K562 (cell line): Measurements from ENCODE around the gene SNX18. TPM values are rescaled to one million over a fixed set of nuclear protein-coding genes. Genes with fewer than 3 reads are reported as not detected.
A peak's percentile ranks its signal among the peaks of the same experiment; 100 is the strongest.

ENCODE experiments used
- ATAC-seq: fragments of 200-7000 bp; cut with Tn5 transposase; 3 replicates; pipeline ENCODE4 v1.9.1; 2020; ENCODE audit warnings: moderate library complexity
- Bru-seq: library from RNA; stranded (reverse); fragments of 400-500 nt; gene quantifications from one replicate; lab custom pipeline; 2021; lab: Mats Ljungman, UMichigan
- BruChase-seq, 2 experiments: library from RNA; stranded (reverse); fragments of 400-500 nt; gene quantifications; one replicate each; lab custom pipeline; 2021; lab: Mats Ljungman, UMichigan
- BruUV-seq: library from RNA; stranded (reverse); fragments of 400-500 nt; replicated peaks from 2 replicates; lab custom pipeline; 2021; lab: Mats Ljungman, UMichigan
- CTCF ChIA-PET: fragments of 300-600 bp; formaldehyde crosslinking; extraction: SDS; loops from one replicate; lab custom pipeline; 2021; ENCODE audit warnings: low intra/inter-chr PET ratio; lab: Yijun Ruan, JAX
- POLR2A ChIA-PET: fragments of 300-600, 350-650 bp; sonication (Branson Sonifier 250); formaldehyde crosslinking; extraction: SDS; loops from one replicate; lab custom pipeline; 2021; ENCODE audit warnings: antibody characterized with exemption, inconsistent platforms; lab: Yijun Ruan, JAX
- DNase-seq, 4 experiments: peaks; one replicate each; pipeline versions ENCODE4 v3.0.0 to v3.0.0-alpha.2; 2011 to 2018; ENCODE audit warnings: low spot score in 3 of 4, mixed read lengths in 3 of 4; ENCODE audit errors: extremely low read depth in 1 of 4
- FAIRE-seq: peaks from 2 replicates; lab custom pipeline; 2011; peaks lifted over from hg19 to GRCh38; lab: Jason Lieb, UNC
- H2AFZ ChIP-seq: 2 replicates; pipeline ENCODE4 v1.6.0; 2011; ENCODE audit warnings: low read depth, low read length, control low read depth, inconsistent platforms
- H3K27ac ChIP-seq: fragments of 200-600 bp; 3 replicates; pipeline ENCODE4 v1.8.0; 2011; ENCODE audit warnings: low read depth, mild to moderate bottlenecking, control low read depth, inconsistent platforms, low read length, moderate library complexity, mixed read lengths; ENCODE audit errors: extremely low read depth
- H3K27me3 ChIP-seq, 2 experiments: fragments of 300-600 bp in 1 of 2; 2 replicates in 1 of 2; 3 replicates in 1 of 2; pipeline versions ENCODE4 v1.6.0 to v1.8.0; 2011; ENCODE audit warnings: inconsistent platforms in 2 of 2, low read length in 2 of 2, mild to moderate bottlenecking in 1 of 2, mixed read lengths in 1 of 2, moderate library complexity in 1 of 2; ENCODE audit not compliant: control insufficient read depth in 2 of 2, insufficient read depth in 2 of 2
- H3K36me3 ChIP-seq: fragments of 300-600 bp; 3 replicates; pipeline ENCODE4 v1.8.0; 2011; ENCODE audit warnings: mild to moderate bottlenecking, low read length, inconsistent platforms; ENCODE audit not compliant: control insufficient read depth, insufficient read depth
- H3K4me1 ChIP-seq, 2 experiments: fragments of 200-600 bp in 1 of 2; replicated peaks in 1 of 2; 2 replicates in 1 of 2; 3 replicates in 1 of 2; pipeline versions ENCODE4 v1.5.1 to v1.8.0; 2011; ENCODE audit warnings: inconsistent platforms in 2 of 2, low read length in 2 of 2, mild to moderate bottlenecking in 1 of 2, mixed read lengths in 1 of 2, moderate library complexity in 1 of 2; ENCODE audit not compliant: control insufficient read depth in 2 of 2, insufficient read depth in 2 of 2
- H3K4me2 ChIP-seq: 2 replicates; pipeline ENCODE4 v1.6.1; 2011; ENCODE audit warnings: low read length, control low read depth, inconsistent platforms, mixed read lengths; ENCODE audit not compliant: insufficient read depth
- H3K4me3 ChIP-seq: fragments of 200-600 bp; sonication (generic), shearing (Covaris generic); 2 replicates; pipeline ENCODE4 v1.5.1; 2016; ENCODE audit warnings: control low read depth, inconsistent platforms
- H3K79me2 ChIP-seq: fragments of 200-600 bp; 3 replicates; pipeline ENCODE4 v1.8.0; 2011; ENCODE audit warnings: low read length, inconsistent platforms; ENCODE audit not compliant: control insufficient read depth, insufficient read depth
- H3K9ac ChIP-seq, 2 experiments: 2 replicates each; pipeline versions ENCODE4 v1.6.0 to v1.6.1; 2011; ENCODE audit warnings: low read depth in 2 of 2, low read length in 2 of 2, control low read depth in 1 of 2, inconsistent platforms in 1 of 2, mild to moderate bottlenecking in 1 of 2, mixed read lengths in 1 of 2; ENCODE audit not compliant: insufficient read depth in 1 of 2
- H3K9me1 ChIP-seq: one replicate; pipeline ENCODE4 v1.6.0; 2011; ENCODE audit warnings: inconsistent platforms, mild to moderate bottlenecking, low read length, moderate library complexity; ENCODE audit not compliant: control insufficient read depth, insufficient read depth
- H3K9me3 ChIP-seq: replicated peaks from 2 replicates; pipeline ENCODE4 v1.5.1; 2011; ENCODE audit warnings: low read depth, low read length, inconsistent platforms; ENCODE audit not compliant: control insufficient read depth, insufficient read depth
- H4K20me1 ChIP-seq: replicated peaks from 2 replicates; pipeline ENCODE4 v1.6.1; 2011; ENCODE audit warnings: low read length, inconsistent platforms, mixed read lengths; ENCODE audit not compliant: control insufficient read depth, insufficient read depth
- CCNT2 ChIP-seq: IDR thresholded peaks from 2 replicates; pipeline ENCODE4 v1.6.1; 2011; ENCODE audit warnings: borderline replicate concordance, low read depth, mild to moderate bottlenecking, moderate library complexity, mixed read lengths, low read length; ENCODE audit not compliant: insufficient read length; ENCODE audit errors: extremely low read depth
- DEAF1 ChIP-seq: fragments of 450-650 bp; formaldehyde crosslinking; IDR thresholded peaks from 2 replicates; pipeline ENCODE4 v1.4.0; 2020; ENCODE audit warnings: mild to moderate bottlenecking, moderate library complexity
- GTF2E2 ChIP-seq: fragments of 200-800 bp; sonication (Bioruptor generic); IDR thresholded peaks from 2 replicates; pipeline ENCODE4 v1.6.1; 2016; ENCODE audit warnings: missing genetic modification characterization, missing compliant biosample characterization
- KDM5B ChIP-seq: fragments of 200-600 bp; sonication (generic); IDR thresholded peaks from 2 replicates; pipeline ENCODE4 v1.6.1; 2012; ENCODE audit warnings: low read depth, mild to moderate bottlenecking, moderate library complexity, low read length, control low read depth, inconsistent platforms; ENCODE audit not compliant: insufficient replicate concordance
- KLF16 ChIP-seq: IDR thresholded peaks from 2 replicates; pipeline ENCODE4 v1.6.1; 2016; ENCODE audit warnings: antibody characterized with exemption
- RNF2 ChIP-seq: sonication (generic); IDR thresholded peaks from 2 replicates; pipeline ENCODE4 v1.6.1; 2016
- TAF1 ChIP-seq: IDR thresholded peaks from 2 replicates; pipeline ENCODE4 v1.6.1; 2011; ENCODE audit warnings: mild to moderate bottlenecking, low read length, moderate library complexity; ENCODE audit not compliant: insufficient read depth, control insufficient read depth, severe bottlenecking; ENCODE audit errors: extremely low read depth
- TEAD1 ChIP-seq, 2 experiments: fragments of 450-650 bp in 1 of 2; sonication (generic) in 1 of 2; formaldehyde crosslinking; IDR thresholded peaks; 2 replicates each; pipeline versions ENCODE4 v1.4.0 to v1.8.0; 2020 to 2022; ENCODE audit warnings: mild to moderate bottlenecking in 2 of 2, missing genetic modification reagents in 1 of 2
- ZBTB17 ChIP-seq: fragments of 450-650 bp; formaldehyde crosslinking; IDR thresholded peaks from 2 replicates; pipeline ENCODE4 v1.4.0; 2020; ENCODE audit warnings: mild to moderate bottlenecking
- ZNF639 ChIP-seq, 2 experiments: fragments of 200-800 bp in 1 of 2; sonication (Bioruptor generic) in 1 of 2; sonication (generic) in 1 of 2; formaldehyde crosslinking in 1 of 2; IDR thresholded peaks in 1 of 2; conservative IDR thresholded peaks in 1 of 2; 2 replicates each; pipeline versions ENCODE4 v1.5.0 to v1.6.1; 2016 to 2020; ENCODE audit warnings: missing compliant biosample characterization in 1 of 2, missing genetic modification characterization in 1 of 2, missing genetic modification reagents in 1 of 2
- WGBS: fragments of 100-300 bp; shearing (Covaris generic); methylation state at CpG from one replicate; pipeline ENCODE4 v1.1.6; 2016; ENCODE audit warnings: low coverage, mixed read lengths; ENCODE audit not compliant: insufficient coverage; ENCODE audit errors: missing lambda C conversion rate; 5-methylcytosine and 5-hydroxymethylcytosine counted together
- in situ Hi-C: fragments of 300-500 bp; cut with MboI; formaldehyde crosslinking; loops from 4 replicates; pipeline ENCODE4 v1.15.0; 2018; ENCODE audit warnings: inconsistent platforms, mixed read lengths
- intact Hi-C: fragments of 100-400 bp; cut with micrococcal nuclease; formaldehyde crosslinking; loops from 2 replicates; pipeline ENCODE4 v1.14.2; 2022
- long read RNA-seq, 3 experiments: library from polyadenylated mRNA in 2 of 3; library from RNA in 1 of 3; unstranded in 2 of 3; stranded (forward) in 1 of 3; transcript quantifications; one replicate each; pipeline ENCODE4 v2.0.0, GENCODE V29; 2019 to 2022
- polyA minus RNA-seq, 3 experiments: library from RNA; depleted of rRNA, polyadenylated mRNA; stranded (reverse); fragments of >200 nt; gene quantifications; 2 replicates each; pipeline ENCODE4 v1.2.3, GENCODE V29; 2011
- polyA plus RNA-seq, 8 experiments: library from polyadenylated mRNA; depleted of rRNA in 4 of 8; stranded (reverse) in 5 of 8; unstranded in 3 of 8; fragments of >200 nt; fragmentation: Nextera tagmentation in 2 of 8; fragmentation: Illumina TruSeq in 1 of 8; extraction: Ambion mirVana in 2 of 8; extraction: Trizol in 1 of 8; gene quantifications; 2 replicates each; pipeline versions ENCODE4 v1.2.1 to v1.2.3, GENCODE V29; 2011 to 2014; ENCODE audit warnings: inconsistent platforms in 1 of 8, missing spikeins in 1 of 8
- total RNA-seq, 7 experiments: library from RNA; depleted of rRNA in 6 of 7; stranded (reverse); fragments of >200 nt in 6 of 7; fragmentation: Illumina TruSeq in 2 of 7; extraction: Trizol in 2 of 7; gene quantifications; 2 replicates each; pipeline versions ENCODE4 v1.2.1 to v1.2.3, GENCODE V29; 2011 to 2021; ENCODE audit warnings: low replicate concordance in 1 of 7

The SNX18 gene
- total RNA-seq (2011; cell fraction: chromatin; rRNA removed; ENCODE audit: low replicate concordance) = 10.2 and 10.4 TPM in 2 replicates
- total RNA-seq (2011; cell fraction: nucleolus; rRNA removed) = 7.7 and 9.9 TPM in 2 replicates
- 8.5 and 10.4 TPM in 2 replicates for total RNA-seq (2011; cell fraction: nucleoplasm; rRNA removed)
- total RNA-seq (2014; rRNA removed) = 7.0 and 8.0 TPM in 2 replicates
- 8.4 and 9.2 TPM in 2 replicates for total RNA-seq (2014; rRNA removed; fragmentation: Illumina TruSeq; extraction: Trizol)
- total RNA-seq (2015; rRNA removed; fragmentation: Illumina TruSeq; extraction: Trizol) = 8.0 and 8.8 TPM in 2 replicates
- 7.8 and 8.2 TPM in 2 replicates for total RNA-seq (2021)
- 5.0 and 5.1 TPM in 2 replicates for polyA plus RNA-seq (2011; rRNA removed)
- polyA plus RNA-seq (2011; cell fraction: cytosol; rRNA removed) = 3.4 and 5.7 TPM in 2 replicates
- 3.2 and 3.9 TPM in 2 replicates for polyA plus RNA-seq (2011; cell fraction: nucleus; rRNA removed)
- 4.8 and 5.2 TPM in 2 replicates for polyA plus RNA-seq (2012)
- 5.2 and 6.0 TPM in 2 replicates for polyA plus RNA-seq (2014; fragmentation: Illumina TruSeq; extraction: Trizol)
- 1 to 10 TPM; 2.3 to 3.4 TPM for polyA plus RNA-seq (2014; fragmentation: Nextera tagmentation; extraction: Ambion mirVana)
- polyA plus RNA-seq (2014; rRNA removed) = 4.3 and 5.4 TPM in 2 replicates
- polyA minus RNA-seq (2011; rRNA and poly(A)+ RNA removed) = 11.7 and 12.4 TPM in 2 replicates
- 7.0 and 8.8 TPM in 2 replicates for polyA minus RNA-seq (2011; cell fraction: cytosol; rRNA and poly(A)+ RNA removed)
- 10.5 and 15.6 TPM in 2 replicates for polyA minus RNA-seq (2011; cell fraction: nucleus; rRNA and poly(A)+ RNA removed)
- Bru-seq, nascent RNA = percentile 63 among the genes with signal in this experiment
- BruChase-seq, experiment 1, labeled RNA remaining after a 2-hour chase = percentile 63 among the genes with signal in this experiment
- percentile 66 among the genes with signal in this experiment for BruChase-seq, experiment 2, labeled RNA remaining after a 6-hour chase
- long read RNA-seq, experiment 1, full-length matches to known transcripts = 8 of 15 reads
- long read RNA-seq, experiment 1, partial matches to known transcripts = 0 of 15 reads
- long read RNA-seq, experiment 1, other reads (novel, unspliced or antisense) = 7 of 15 reads
- long read RNA-seq, experiment 2, full-length matches to known transcripts = 2 of 11 reads
- long read RNA-seq, experiment 2, partial matches to known transcripts = 0 of 11 reads
- long read RNA-seq, experiment 2, other reads (novel, unspliced or antisense) = 9 of 11 reads
- long read RNA-seq, experiment 3, full-length matches to known transcripts = 1 of 1 reads
- long read RNA-seq, experiment 3, partial matches to known transcripts = 0 of 1 reads
- long read RNA-seq, experiment 3, other reads (novel, unspliced or antisense) = 0 of 1 reads

GRCh38 chr5:54517512-54518145 lies at the start of gene SNX18:
Gene SNX18 (plus strand): TSS chr5:54517759. CDS start chr5:54517953, 194 bp downstream.
- Histone ChIP-seq H3K4me1 (peaks cover 8 to 21% of the 10 kb centered on the region in 2 experiments; a peak in 4 of 5 replicates), H3K27me3 (no peaks in the 10 kb centered on the region), H3K9me1 (no peaks in the 10 kb centered on the region), H3K36me3 (peaks cover 8% of the 10 kb centered on the region; the same call in 1 of the 3 replicates), H3K79me2 (peaks cover 32% of the 10 kb centered on the region), H3K4me2 (peak within 1 kb of the TSS; percentile 73), H4K20me1 (peaks cover 7% of the 10 kb centered on the region), H3K27ac (peak within 1 kb of the TSS; percentile 69), H3K9ac (peak within 1 kb of the TSS; percentile 75 to 93; a peak in 3 of 4 replicates), H3K9me3 (no peaks in the 10 kb centered on the region), H2AFZ (peak within 1 kb of the TSS; percentile 91), H3K4me3 (peak within 1 kb of the TSS; percentile 78)
- ATAC-seq (peak; percentile 96), FAIRE-seq (peak; percentile 42), DNase-seq (peak; percentile 90 to 92 (median 91))
- BruUV-seq = no TSS peak
- 0% methylated on average over 39 of the region's 88 CpGs for WGBS
- in situ Hi-C loops (loop anchor here (5.0 kb wide), 1 partner anchor 335 kb away; no protein-coding TSS in a partner anchor), intact Hi-C loops (loop anchor here (1.0 to 10.0 kb wide), 5 partner anchors 107 to 350 kb away; no protein-coding TSS in a partner anchor)
- ChIA-PET POLR2A (interaction anchor here (0.6 to 2.7 kb wide), 8 partner anchors 90 to 356 kb away, joined by 3 to 9 read pairs (median 3); no protein-coding TSS in a partner anchor), CTCF (interaction anchor here (0.6 to 3.5 kb wide), 5 partner anchors 327 to 1217 kb away, joined by 3 to 32 read pairs (median 13); no protein-coding TSS in a partner anchor)
- peak; percentile 60; the same call in 1 of the 2 replicates for TF ChIP-seq RNF2
- peak in 1 of 2 experiments; percentile 76; a peak in 2 of 4 replicates for TF ChIP-seq ZNF639 (CRISPR knock-in tag; conservative IDR thresholded peaks at IDR 0.05 in 1 of 2, IDR thresholded peaks at IDR 0.05 in 1 of 2)
- peak; percentile 100 for TF ChIP-seq ZBTB17 (CRISPR knock-in tag)
- peak; percentile 52 for TF ChIP-seq KDM5B
- peak in 1 of 2 experiments; percentile 57; a peak in 1 of 4 replicates for TF ChIP-seq TEAD1 (CRISPR knock-in tag; IDR thresholded peaks at IDR 0.05)
- TF ChIP-seq DEAF1 = peak; percentile 99
- TF ChIP-seq CCNT2 = peak; percentile 94
- TF ChIP-seq TAF1 = peak; percentile 73
- TF ChIP-seq GTF2E2 (tag) = peak; percentile 76
- peak; percentile 26; the same call in 1 of the 2 replicates for TF ChIP-seq KLF16
